HG03103 (cell line): ENCODE data around the gene ACOT9.
A peak's percentile ranks its signal among the peaks of the same experiment; 100 is the strongest.
"Not testable (repeated sequence)": the region's sequence is repeated elsewhere in the genome, so short reads cannot be mapped to it uniquely, and the experiment has no call there.

Experiments
- ATAC-seq: cut with Tn5 transposase; IDR thresholded peaks from one replicate; pipeline ENCODE4 v1.9.1; 2021; ENCODE audit warnings: low read depth; ENCODE audit not compliant: unreplicated experiment

Gene ACOT9

GRCh38 chrX:23766650-23767551 is 23.8 kb upstream of the ACOT9 start:
- no peak for ATAC-seq

- no peak for ATAC-seq
Measured at GRCh38 chrX:23765868-23766267, 22.8 kb upstream of the ACOT9 start.

GRCh38 chrX:23765449-23765848 is 22.4 kb upstream of the ACOT9 start:
- no peak for ATAC-seq

- ATAC-seq, result no peak
Measured at GRCh38 chrX:23764188-23764984, 21.3 kb upstream of the ACOT9 start.

- no peak for ATAC-seq
Measured at GRCh38 chrX:23759821-23760220, 16.7 kb upstream of the ACOT9 start.

GRCh38 chrX:23756165-23756564 is 13.1 kb upstream of the ACOT9 start:
- peak; percentile 52 for ATAC-seq

GRCh38 chrX:23754664-23755063 is 11.6 kb upstream of the ACOT9 start:
- ATAC-seq, result no peak

GRCh38 chrX:23752740-23753415 is 9.8 kb upstream of the ACOT9 start:
- no peak for ATAC-seq

- ATAC-seq, result no peak
Measured at GRCh38 chrX:23749576-23749975, 6.5 kb upstream of the ACOT9 start.

- no peak for ATAC-seq
Measured at GRCh38 chrX:23749129-23749528, 6.1 kb upstream of the ACOT9 start.

- no peak for ATAC-seq
Measured at GRCh38 chrX:23745786-23746185, 2.7 kb upstream of the ACOT9 start.

- ATAC-seq, result not testable (repeated sequence)
Measured at GRCh38 chrX:23743623-23743971, 521 bp upstream of the ACOT9 start.

GRCh38 chrX:23742174-23742696 is 841 bp downstream of the ACOT9 start:
- ATAC-seq, result no peak

- no peak for ATAC-seq
Measured at GRCh38 chrX:23737413-23737812, 5.7 kb downstream of the ACOT9 start.

GRCh38 chrX:23736030-23736429 is 7.0 kb downstream of the ACOT9 start:
- ATAC-seq, result no peak

GRCh38 chrX:23732704-23733103 is 10.4 kb downstream of the ACOT9 start:
- ATAC-seq, result peak; percentile 73

GRCh38 chrX:23731951-23732350 is 11.1 kb downstream of the ACOT9 start:
- ATAC-seq, result no peak

- ATAC-seq, result no peak
Measured at GRCh38 chrX:23729214-23729613, 13.9 kb downstream of the ACOT9 start.

GRCh38 chrX:23727206-23727605 is 15.9 kb downstream of the ACOT9 start:
- ATAC-seq, result no peak

- ATAC-seq, result no peak
Measured at GRCh38 chrX:23726191-23726590, 16.9 kb downstream of the ACOT9 start.

GRCh38 chrX:23720117-23720677 is 22.9 kb downstream of the ACOT9 start:
- ATAC-seq, result no peak
